HG02885 (cell line): ENCODE data around the gene MEIKIN.
A peak's percentile ranks its signal among the peaks of the same experiment; 100 is the strongest.
"Not testable (repeated sequence)": the region's sequence is repeated elsewhere in the genome, so short reads cannot be mapped to it uniquely, and the experiment has no call there.

Experiments used
- ATAC-seq: cut with Tn5 transposase; IDR thresholded peaks from one replicate; pipeline ENCODE4 v1.9.1; 2021; ENCODE audit warnings: mild to moderate bottlenecking; ENCODE audit not compliant: unreplicated experiment, poor library complexity

The MEIKIN gene

DNA sequence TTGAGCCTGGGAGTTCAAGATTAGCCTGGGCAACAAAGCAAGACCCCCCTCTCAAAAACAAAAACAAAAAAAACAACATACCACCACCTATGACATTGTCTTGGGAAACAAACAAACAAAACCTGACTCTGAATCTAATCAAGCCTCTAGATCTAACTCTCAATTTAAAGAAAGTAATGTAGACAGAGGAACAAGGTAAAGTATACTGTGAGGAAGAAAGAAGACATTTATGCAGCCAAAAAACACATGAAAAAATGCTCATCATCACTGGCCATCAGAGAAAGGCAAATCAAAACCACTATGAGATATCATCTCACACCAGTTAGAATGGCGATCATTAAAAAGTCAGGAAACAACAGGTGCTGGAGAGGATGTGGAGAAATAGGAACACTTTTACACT lies 167.3 kb downstream of the MEIKIN start:
- not testable (repeated sequence) for ATAC-seq

GRCh38 chr5:131776450-131776849 lies 169.0 kb downstream of the MEIKIN start:
- no peak for ATAC-seq

DNA sequence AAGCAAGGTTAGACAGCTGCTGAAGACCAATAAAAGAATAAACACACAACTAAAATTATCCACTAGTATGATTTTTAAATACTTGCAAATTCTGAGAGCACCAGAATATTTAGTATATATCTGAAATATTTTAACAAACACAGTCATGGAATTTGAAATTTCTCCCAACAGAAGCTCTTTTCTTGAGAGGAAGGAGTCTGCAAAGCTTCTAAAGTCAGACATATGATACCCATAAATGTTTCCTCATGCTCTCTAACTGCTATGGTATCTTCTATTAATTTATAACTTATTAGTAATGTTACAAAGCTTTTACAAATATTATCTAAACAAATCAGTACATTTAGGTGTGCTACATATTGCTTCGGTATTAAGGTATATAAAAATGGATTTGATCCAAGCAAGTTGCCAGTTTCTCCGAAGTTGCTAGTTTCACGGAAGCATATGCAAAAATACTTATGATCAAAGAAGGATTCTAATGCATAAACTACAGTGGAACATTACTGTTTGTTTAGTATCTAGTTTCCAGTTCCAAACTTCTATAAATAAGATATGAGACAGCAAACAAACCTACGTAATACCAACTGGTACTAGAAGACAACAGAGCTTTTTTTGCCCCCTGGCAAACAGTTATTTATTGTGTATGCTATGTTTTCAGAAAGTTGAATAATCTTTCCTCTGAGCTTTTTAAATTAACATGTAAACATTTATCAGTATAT lies 170.7 kb downstream of the MEIKIN start:
- no peak for ATAC-seq

DNA sequence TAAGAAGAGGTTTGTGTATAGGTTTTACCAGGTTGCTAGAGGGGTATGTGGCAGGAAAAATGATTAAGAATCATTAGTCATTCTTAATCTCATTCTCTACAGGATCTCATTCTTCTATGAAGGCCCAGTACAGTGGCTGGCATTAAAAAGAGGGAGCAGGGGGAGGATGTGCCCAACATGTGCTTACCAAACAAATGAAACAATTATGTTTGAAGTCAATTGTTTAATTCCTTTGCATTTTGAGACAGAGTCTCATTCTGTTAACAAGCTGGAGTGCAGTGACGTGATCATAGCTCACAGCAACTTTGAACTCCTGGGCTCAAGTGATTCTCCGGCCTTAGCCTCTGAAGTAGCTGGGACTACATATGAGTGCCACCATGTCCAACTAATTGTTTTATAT lies 171.7 kb downstream of the MEIKIN start:
- no peak for ATAC-seq

DNA sequence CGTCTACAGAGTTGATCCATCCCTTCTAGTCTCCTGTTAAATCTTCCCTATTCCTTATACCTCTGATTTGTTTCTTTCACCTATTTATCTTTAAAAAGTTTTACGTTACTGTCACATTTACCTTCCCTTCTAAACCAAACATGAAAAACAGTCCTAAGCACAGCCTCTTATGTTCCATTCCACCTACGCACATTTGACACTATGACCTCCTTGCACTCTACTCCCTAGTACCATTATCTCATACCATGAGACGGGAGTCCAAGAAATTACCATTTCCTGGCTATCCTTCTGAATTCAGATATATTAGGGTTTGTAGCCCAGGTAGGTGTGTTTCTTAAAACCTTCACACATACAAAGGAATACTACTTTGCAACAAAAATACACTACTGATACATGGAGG lies 173.8 kb downstream of the MEIKIN start:
- ATAC-seq = no peak

DNA sequence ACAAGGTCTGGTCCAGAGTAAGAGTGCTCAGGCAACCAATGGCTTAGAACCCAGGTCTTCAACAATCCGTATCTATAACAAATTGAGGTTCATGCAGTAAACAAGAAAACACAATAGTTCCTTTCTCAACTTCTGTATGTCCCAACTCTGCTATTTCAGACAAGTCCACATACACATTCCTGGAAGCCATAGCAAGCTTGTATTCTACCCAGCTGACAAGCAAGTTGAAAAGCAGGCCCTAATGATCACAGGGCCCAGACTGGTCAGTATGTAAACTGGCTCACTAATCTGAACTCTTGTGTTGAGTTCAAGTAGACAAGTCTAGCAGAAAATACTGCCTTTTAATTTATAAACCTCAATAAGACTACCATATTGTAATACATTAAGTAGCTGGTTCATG lies 175.5 kb downstream of the MEIKIN start:
- ATAC-seq = no peak

GRCh38 chr5:131769336-131769735 lies 176.1 kb downstream of the MEIKIN start:
- no peak for ATAC-seq

DNA sequence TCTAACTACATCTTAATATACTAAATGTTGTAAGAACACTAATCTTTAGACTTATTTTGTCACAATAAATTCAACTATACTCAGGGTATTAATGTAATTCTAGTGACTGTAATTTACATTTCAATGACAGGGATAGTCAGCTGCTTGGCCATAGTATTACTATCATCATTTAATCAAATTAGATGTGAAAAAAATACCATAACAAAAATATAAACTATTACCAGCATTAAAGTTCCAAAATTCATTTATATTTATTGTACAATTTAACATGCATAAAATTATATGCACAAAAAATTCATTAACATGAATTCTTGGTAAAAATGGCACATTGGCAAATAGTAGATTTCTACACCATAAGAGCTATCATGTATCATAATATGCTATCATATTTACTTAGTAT lies 177.6 kb downstream of the MEIKIN start:
- no peak for ATAC-seq

DNA sequence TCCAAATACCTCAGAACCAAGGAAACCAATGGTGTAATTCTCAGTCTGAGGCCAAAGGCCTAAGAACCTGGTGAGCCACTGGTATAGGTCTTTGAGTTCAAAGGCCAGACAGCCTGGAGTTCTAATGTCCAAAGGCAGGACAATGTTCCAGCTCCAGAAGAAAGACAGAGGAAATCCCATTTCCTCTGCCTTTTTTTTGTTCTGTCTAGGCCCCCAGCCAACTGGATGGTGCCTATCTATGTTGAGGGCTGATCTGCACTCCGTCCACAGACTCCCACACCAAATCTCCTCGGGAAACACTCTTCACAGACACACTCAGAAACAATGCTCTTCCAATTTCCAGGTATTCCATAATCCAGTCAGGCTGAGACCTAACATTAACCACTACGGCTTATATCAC lies 178.8 kb downstream of the MEIKIN start:
- ATAC-seq = no peak

- no peak for ATAC-seq
Observed at GRCh38 chr5:131765261-131765660, 180.2 kb downstream of the MEIKIN start.

DNA sequence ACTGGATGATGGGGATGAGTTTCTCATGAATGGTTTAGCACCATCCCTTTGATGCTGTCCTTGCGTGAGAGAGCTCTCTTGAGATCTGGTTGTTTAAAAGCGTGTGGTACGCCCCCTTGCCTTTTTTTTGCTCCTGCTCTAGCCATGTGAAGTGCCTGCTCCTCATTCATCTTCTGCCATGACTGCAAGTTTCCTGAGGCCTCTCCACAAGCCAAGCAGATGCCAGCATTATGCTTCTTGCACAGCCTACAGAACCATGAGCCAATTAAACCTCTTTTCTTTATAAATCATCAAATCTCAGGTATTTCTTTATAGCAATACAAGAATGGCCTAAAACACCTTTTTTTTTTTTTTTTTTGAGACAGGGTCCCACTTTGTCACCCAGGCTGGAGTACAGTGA lies 181.5 kb downstream of the MEIKIN start:
- no peak for ATAC-seq

DNA sequence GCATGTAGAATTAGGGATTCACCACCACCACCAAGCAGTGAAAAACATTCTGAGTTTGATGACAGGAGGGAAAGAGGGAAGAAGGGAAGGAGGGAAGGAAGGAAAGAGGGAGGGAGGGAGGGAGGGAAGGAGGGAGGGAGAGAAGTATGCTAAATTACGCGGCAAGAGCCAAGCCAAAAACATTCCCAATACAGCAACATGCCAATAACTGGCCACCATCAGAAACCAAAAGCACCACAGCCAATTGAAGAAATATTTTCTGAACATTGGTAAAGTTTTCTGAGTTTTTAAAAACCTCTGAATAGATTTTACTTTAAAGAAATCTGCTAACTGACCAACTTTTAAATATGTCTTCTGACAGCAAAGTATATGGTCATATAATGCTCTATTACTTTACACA lies 184.7 kb downstream of the MEIKIN start:
- ATAC-seq = no peak

- ATAC-seq = no peak
Observed at GRCh38 chr5:131759704-131760103, 185.8 kb downstream of the MEIKIN start.

DNA sequence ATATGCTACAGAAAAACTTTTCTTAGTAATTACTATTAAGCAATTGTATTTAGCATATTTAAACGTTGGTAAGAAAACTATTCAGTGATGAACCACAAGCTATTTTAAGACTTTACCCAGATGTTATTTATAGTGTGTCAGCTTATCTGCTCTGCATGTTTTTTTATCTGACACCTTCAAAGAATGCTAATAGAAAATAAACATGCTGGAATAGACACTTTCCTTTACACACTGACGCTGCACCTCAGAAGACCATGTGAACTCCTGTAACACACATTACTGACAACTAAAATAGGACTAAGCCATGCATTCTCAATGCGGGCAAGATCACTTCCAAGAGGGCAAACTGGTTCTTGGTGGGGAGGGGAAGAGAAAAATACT lies 187.0 kb downstream of the MEIKIN start:
- peak; percentile 46 for ATAC-seq

GRCh38 chr5:131757830-131758519 lies 187.5 kb downstream of the MEIKIN start:
- ATAC-seq = peak; percentile 59
